ENCODE results near the gene PTPN1.

DNA sequence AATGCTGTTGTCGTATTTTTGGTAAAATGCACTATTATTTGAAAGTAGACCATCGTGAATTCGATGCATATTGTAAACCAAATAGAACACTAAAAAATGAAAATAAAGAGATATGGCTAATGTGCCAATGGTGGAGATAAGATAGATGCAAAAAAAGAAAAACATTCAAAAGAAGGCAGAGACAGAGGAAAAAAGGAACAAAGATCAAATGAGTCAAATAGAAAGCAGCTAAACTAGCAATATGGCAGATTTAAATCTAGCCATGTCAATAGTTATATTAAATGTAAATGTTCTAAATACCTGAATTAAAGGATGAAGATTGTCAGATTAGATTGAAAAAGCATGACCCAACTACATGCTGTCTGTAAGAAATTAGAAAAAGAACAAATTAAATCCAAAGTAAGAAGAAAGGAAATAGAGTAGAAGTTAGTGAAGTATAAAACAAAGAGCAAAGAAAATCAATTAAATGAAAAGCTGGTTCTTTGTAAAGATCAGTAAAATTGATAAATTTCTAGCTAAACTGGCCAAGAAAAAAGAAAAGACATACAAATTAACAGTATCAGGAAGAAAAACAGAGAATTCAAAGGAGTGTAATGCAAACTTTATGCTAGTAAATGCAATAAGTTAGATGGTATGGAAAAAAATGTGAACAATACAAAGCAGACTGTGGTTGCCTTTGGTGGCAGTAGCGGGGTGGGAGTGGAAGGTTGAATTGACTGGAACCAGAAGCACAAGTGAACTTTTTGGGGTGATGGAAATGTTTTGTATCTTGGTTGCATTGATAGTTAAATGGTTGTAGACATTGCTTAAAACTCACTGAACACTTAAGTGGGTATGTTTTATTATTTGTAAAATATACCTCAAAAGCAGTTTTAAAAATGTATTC, 44.8 kb downstream of the PTPN1 start:
- no peak for TF ChIP-seq EP300 (IDR thresholded peaks at IDR 0.05)
- no peak for TF ChIP-seq CTCF (IDR thresholded peaks at IDR 0.05)
- TF ChIP-seq POLR2A (IDR thresholded peaks at IDR 0.05), result no peak
- no peak for TF ChIP-seq POLR2AphosphoS5 (IDR thresholded peaks at IDR 0.05)

All from stomach (tissue), 4 donors.